Neural cell (in vitro differentiated cells): Measurements from ENCODE around the gene ATG14.

ENCODE experiments used
- EP300 ChIP-seq: fragments of 450-650 bp; conservative IDR thresholded peaks from 2 replicates; pipeline ENCODE4 v1.6.1; 2014; ENCODE audit warnings: antibody characterized with exemption, mild to moderate bottlenecking, moderate library complexity; ENCODE audit not compliant: poor library complexity, severe bottlenecking
- EZH2 ChIP-seq: fragments of 200-600, 300-800 bp; shearing (Covaris generic), sonication (generic); IDR thresholded peaks from 2 replicates; pipeline ENCODE4 v1.6.1; 2014; ENCODE audit warnings: antibody characterized with exemption, low read length, borderline replicate concordance, mild to moderate bottlenecking; ENCODE audit not compliant: insufficient read depth, poor library complexity, severe bottlenecking
- MXI1 ChIP-seq: fragments of 450-650 bp; conservative IDR thresholded peaks from 2 replicates; pipeline ENCODE4 v1.6.1; 2014; ENCODE audit warnings: antibody characterized with exemption, mild to moderate bottlenecking; ENCODE audit not compliant: poor library complexity, severe bottlenecking
- RAD21 ChIP-seq: fragments of 450-650 bp; conservative IDR thresholded peaks from 2 replicates; pipeline ENCODE4 v1.6.1; 2014; ENCODE audit warnings: antibody characterized with exemption, mild to moderate bottlenecking, moderate library complexity
- SMC3 ChIP-seq: fragments of 450-650 bp; conservative IDR thresholded peaks from 2 replicates; pipeline ENCODE4 v1.6.1; 2014; ENCODE audit warnings: antibody characterized with exemption, mild to moderate bottlenecking, moderate library complexity; ENCODE audit not compliant: poor library complexity
- TAF1 ChIP-seq: IDR thresholded peaks from 2 replicates; pipeline ENCODE4 v1.6.1; 2012; ENCODE audit warnings: low read depth
- TF ChIP-seq, protein P1 (sequence below): fragments of 450-650 bp; IDR thresholded peaks from 2 replicates; pipeline ENCODE4 v1.5.1; 2014; ENCODE audit warnings: antibody characterized with exemption, mild to moderate bottlenecking, moderate library complexity; ENCODE audit not compliant: poor library complexity, severe bottlenecking

DNA sequence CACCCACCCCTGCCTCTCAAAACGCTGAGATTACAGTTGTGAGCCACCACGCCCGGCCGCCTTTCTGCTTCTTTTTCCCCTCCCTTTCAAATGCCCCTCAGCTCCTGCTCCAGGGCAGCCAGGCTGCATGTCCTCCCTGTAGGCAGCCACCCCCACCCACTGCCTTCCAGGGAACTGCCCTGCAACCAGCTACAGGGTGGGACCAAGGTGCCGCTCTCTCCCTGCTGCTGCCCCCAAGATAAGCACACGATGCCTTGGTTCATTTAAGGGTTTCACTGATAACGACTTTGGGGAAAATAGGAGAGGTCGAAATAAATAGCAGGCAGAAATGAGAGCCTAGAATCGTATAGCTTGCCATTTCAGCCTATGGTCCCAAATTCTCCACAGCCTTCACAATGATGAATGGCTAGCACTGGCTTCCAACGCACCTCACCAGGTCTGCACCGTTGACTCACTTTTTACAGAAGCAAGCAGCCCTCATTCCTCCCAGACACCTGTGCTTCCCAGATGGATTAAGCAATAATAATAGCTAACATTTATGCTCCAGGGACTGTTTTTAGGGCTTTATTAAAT lies 40.7 kb downstream of the ATG14 start:
- no peak for TF ChIP-seq EZH2
- TF ChIP-seq, protein P1, sequence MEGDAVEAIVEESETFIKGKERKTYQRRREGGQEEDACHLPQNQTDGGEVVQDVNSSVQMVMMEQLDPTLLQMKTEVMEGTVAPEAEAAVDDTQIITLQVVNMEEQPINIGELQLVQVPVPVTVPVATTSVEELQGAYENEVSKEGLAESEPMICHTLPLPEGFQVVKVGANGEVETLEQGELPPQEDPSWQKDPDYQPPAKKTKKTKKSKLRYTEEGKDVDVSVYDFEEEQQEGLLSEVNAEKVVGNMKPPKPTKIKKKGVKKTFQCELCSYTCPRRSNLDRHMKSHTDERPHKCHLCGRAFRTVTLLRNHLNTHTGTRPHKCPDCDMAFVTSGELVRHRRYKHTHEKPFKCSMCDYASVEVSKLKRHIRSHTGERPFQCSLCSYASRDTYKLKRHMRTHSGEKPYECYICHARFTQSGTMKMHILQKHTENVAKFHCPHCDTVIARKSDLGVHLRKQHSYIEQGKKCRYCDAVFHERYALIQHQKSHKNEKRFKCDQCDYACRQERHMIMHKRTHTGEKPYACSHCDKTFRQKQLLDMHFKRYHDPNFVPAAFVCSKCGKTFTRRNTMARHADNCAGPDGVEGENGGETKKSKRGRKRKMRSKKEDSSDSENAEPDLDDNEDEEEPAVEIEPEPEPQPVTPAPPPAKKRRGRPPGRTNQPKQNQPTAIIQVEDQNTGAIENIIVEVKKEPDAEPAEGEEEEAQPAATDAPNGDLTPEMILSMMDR: no peak
- no peak for TF ChIP-seq TAF1
- no peak for TF ChIP-seq MXI1
- no peak for TF ChIP-seq SMC3
- no peak for TF ChIP-seq EP300
- TF ChIP-seq RAD21: no peak
